Gastroesophageal sphincter (tissue), 4 donors: Measurements from ENCODE around the gene REEP6. TPM values are rescaled to one million over a fixed set of nuclear protein-coding genes. Genes with fewer than 3 reads are reported as not detected.

ENCODE experiments used
- ATAC-seq: fragments of 150-250 bp; one replicate; pipeline ENCODE4 v1.9.1; 2016; ENCODE audit warnings: mild to moderate bottlenecking, moderate library complexity
- H3K27ac ChIP-seq, 4 donors: fragments of 200-600 bp; sonication (generic) in 3 of 4; 1 replicate in 3 of 4; 2 replicates in 1 of 4; pipeline ENCODE4 v1.5.1; 2016 to 2019
- H3K27me3 ChIP-seq: fragments of 200-600 bp; sonication (generic); one replicate; pipeline ENCODE4 v1.5.1; 2019
- H3K36me3 ChIP-seq, 2 donors: fragments of 200-600 bp; sonication (generic); one replicate each; pipeline ENCODE4 v1.5.1; 2019; ENCODE audit warnings: control low read depth in 1 of 2
- H3K4me1 ChIP-seq, 3 donors: fragments of 200-600 bp; sonication (generic); 1 replicate in 2 of 3; 2 replicates in 1 of 3; pipeline ENCODE4 v1.5.1; 2016 to 2019; ENCODE audit warnings: control low read depth in 2 of 3
- H3K4me3 ChIP-seq, 2 donors: fragments of 200-600 bp; sonication (generic); one replicate each; pipeline ENCODE4 v1.5.1; 2019; ENCODE audit warnings: mild to moderate bottlenecking in 1 of 2, moderate library complexity in 1 of 2
- H3K9me3 ChIP-seq, 3 donors: fragments of 200-600 bp; sonication (generic); one replicate each; pipeline ENCODE4 v1.5.1; 2017 to 2019; ENCODE audit warnings: control low read depth in 2 of 3
- EP300 ChIP-seq: sonication (generic); formaldehyde crosslinking; IDR thresholded peaks from one replicate; pipeline ENCODE4 v1.6.1; 2017; ENCODE audit warnings: antibody characterized with exemption, mild to moderate bottlenecking
- POLR2A ChIP-seq, 2 donors: fragments of 450-650 bp; IDR thresholded peaks; one replicate each; pipeline ENCODE4 v1.6.1; 2017; ENCODE audit warnings: antibody characterized with exemption in 2 of 2, mild to moderate bottlenecking in 2 of 2, moderate library complexity in 1 of 2
- POLR2AphosphoS5 ChIP-seq: sonication (generic); formaldehyde crosslinking; IDR thresholded peaks from one replicate; pipeline ENCODE4 v1.6.1; 2017; ENCODE audit warnings: antibody characterized with exemption
- WGBS, 2 donors: methylation state at CpG; one replicate each; pipeline ENCODE4 v1.1.5; 2018; ENCODE audit warnings: low coverage in 1 of 2; 5-methylcytosine and 5-hydroxymethylcytosine counted together
- total RNA-seq, 4 donors: library from RNA; depleted of rRNA; stranded (reverse); fragments of >200 nt; gene quantifications; one replicate each; pipeline ENCODE4 v1.1.0, GENCODE V29; 2016
- TF ChIP-seq, protein P1 (sequence below), 4 experiments: fragments of 200-600 bp in 2 of 4; fragments of 450-650 bp in 2 of 4; sonication (generic) in 1 of 4; IDR thresholded peaks; one replicate each; pipeline ENCODE4 v1.5.1; 2017 to 2019; ENCODE audit warnings: antibody characterized with exemption in 4 of 4, mild to moderate bottlenecking in 2 of 4, moderate library complexity in 2 of 4

REEP6 gene
- total RNA-seq, 4 donors from 2014 or later: 0.32 to 0.96 (median 0.40) TPM; not detected in 1

DNA sequence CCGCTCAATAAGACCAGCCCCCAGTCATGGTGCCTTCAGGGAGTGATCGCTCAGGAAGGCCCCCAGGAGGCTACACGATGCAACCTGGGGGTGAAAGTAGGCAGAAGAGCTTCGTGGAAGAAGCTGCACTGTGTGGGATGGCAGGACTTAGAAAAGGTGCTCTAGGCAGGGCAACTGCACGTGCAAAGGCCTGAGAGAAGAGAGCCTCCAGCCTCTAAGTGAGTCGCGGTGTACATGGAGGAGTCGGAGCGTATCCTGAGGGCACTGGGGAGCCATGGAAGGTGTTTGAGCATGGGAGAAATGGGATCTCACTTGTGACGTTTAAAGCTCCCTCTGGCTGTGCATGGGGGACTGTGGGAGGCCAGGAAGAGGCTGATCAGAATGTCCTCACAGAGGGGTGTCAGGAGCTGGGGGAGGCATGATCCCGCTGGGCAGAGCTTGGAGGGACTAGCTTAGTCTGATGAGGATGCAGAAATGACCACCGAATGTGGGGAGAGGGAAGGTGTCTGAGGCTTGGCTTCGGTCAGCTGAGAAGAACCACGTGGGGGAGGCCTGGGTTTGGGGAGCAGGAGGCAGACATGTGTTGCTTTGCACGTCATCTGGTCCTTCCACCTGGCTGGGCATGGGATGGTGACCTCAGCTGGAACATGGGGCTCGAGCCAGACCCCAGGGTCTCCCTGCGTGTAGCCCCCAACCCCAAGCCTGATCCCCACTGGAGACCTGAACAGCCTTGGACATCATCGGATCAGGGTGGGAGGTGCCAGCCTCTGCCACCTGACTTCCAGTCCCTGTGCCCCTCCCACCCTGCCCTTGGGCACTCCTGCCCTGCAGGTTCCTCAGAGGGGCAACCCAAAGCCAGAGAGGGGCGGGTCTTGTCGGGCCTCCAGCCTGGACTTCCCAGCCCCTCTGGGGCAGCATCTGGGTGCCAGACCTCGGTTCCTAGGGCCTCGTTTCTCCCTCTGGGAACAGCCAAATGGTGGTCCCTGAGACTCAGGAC is 39.9 kb upstream of the REEP6 start:
- ATAC-seq: no peak
- no peak overlapping the region for H3K4me3 ChIP-seq
- peaks cover 0 to 64% (median 22%) of the 10 kb centered on the region in 3 donors for H3K4me1 ChIP-seq
- no peak overlapping the region for H3K27ac ChIP-seq
- TF ChIP-seq EP300: no peak
- TF ChIP-seq POLR2A (IDR thresholded peaks at IDR 0.05): no peak
- H3K9me3 ChIP-seq: no peaks in the 10 kb centered on the region
- 48 to 53% methylated on average over 3 to 12 of the region's 22 CpGs for WGBS, 2 donors
- no peaks in the 10 kb centered on the region for H3K36me3 ChIP-seq
- peaks cover 100% of the 10 kb centered on the region for H3K27me3 ChIP-seq

DNA sequence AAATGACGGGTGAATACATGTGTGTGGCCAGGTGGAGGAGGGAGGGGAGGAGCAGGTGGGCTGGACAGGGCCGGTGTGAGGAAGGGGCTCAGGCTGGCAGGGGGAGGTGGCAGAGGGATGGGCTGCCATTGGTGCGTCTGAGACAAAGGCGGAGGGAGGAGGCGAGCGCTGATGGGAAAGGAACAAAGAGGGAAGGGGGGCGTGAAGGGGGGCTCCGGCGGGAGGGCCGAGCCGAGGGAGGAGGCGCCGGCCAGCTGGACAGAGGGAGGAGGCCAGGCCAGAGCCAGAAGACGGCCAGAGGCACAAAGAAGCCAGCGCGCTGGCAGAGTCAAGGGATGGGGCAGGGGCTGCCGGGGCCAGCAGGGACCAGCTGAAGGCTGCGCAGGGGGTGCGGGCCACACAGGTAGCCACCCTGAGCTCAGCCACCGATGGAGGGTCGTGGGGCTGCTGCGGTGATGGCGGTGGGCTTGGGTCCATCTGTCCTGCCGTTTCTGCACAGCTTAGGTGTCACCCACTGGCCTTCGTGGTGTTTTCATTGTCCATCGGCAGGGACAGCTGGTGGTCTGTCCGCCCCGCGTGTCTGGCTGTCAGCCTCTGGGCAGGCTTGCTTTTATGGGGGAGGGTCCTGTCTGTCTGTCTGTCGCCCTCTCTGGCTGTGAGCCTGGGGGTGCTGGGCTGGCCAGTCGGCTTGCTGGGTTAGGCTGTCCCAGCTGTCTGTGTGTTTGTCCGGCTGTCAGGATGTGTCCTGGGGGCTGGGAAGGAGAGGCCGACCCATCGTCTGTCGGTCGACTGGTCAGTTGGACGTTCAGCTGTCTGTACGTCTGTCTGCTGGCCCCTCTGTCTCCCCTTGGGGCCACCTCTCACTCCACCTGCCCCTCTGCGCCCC is 38.8 kb upstream of the REEP6 start:
- TF ChIP-seq EP300 (no peak), POLR2AphosphoS5 (no peak), POLR2A (IDR thresholded peaks at IDR 0.05) (no peak)
- TF ChIP-seq, protein P1, sequence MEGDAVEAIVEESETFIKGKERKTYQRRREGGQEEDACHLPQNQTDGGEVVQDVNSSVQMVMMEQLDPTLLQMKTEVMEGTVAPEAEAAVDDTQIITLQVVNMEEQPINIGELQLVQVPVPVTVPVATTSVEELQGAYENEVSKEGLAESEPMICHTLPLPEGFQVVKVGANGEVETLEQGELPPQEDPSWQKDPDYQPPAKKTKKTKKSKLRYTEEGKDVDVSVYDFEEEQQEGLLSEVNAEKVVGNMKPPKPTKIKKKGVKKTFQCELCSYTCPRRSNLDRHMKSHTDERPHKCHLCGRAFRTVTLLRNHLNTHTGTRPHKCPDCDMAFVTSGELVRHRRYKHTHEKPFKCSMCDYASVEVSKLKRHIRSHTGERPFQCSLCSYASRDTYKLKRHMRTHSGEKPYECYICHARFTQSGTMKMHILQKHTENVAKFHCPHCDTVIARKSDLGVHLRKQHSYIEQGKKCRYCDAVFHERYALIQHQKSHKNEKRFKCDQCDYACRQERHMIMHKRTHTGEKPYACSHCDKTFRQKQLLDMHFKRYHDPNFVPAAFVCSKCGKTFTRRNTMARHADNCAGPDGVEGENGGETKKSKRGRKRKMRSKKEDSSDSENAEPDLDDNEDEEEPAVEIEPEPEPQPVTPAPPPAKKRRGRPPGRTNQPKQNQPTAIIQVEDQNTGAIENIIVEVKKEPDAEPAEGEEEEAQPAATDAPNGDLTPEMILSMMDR (IDR thresholded peaks at IDR 0.05): no peak
- H3K9me3 ChIP-seq: no peaks in the 10 kb centered on the region
- no peak for ATAC-seq
- no peaks in the 10 kb centered on the region for H3K36me3 ChIP-seq
- peaks cover 100% of the 10 kb centered on the region for H3K27me3 ChIP-seq
- WGBS, 2 donors: 0 to 9% methylated on average over 4 to 18 of the region's 39 CpGs
- H3K27ac ChIP-seq: no peak overlapping the region
- peaks cover 0 to 64% (median 14%) of the 10 kb centered on the region in 3 donors for H3K4me1 ChIP-seq
- H3K4me3 ChIP-seq: no peak overlapping the region

DNA sequence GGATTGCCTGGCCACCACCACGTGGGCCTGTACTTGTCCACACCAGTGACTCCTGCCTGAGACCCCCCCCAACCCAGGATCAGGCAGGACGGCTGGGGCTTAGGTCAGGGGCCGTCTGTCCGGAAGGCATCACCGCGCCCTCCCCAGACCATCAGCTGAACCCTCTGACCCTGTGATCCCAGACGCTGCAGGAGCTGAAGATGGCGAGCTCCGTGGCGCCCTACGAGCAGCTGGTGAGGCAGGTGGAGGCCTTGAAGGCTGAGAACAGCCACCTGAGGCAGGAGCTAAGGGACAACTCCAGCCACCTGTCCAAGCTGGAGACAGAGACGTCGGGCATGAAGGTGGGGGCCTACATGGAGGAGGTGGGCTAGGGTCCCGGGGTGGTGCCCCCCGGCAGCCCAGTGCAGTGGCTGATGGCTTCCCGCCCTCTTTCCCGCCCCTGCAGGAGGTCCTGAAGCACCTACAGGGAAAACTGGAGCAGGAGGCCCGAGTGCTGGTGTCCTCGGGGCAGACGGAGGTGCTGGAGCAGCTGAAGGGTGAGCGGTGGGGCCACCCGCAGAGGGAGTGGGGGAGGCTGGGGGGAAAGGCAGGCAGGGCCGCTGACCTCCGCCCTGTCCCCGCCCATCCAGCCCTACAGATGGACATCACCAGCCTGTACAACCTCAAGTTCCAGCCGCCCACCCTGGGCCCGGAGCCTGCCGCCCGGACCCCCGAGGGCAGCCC is 38.0 kb upstream of the REEP6 start:
- no peak for ATAC-seq
- Histone ChIP-seq H3K4me1 (peaks cover 0 to 65% (median 14%) of the 10 kb centered on the region in 3 donors), H3K4me3 (no peak overlapping the region), H3K36me3 (no peaks in the 10 kb centered on the region), H3K27ac (peak overlapping the region in 1 of 4 donors; percentile 38), H3K27me3 (peaks cover 100% of the 10 kb centered on the region), H3K9me3 (no peaks in the 10 kb centered on the region)
- no CpG with 5 or more reads among the region's 30 CpGs for WGBS, 2 donors
- TF ChIP-seq, protein P1 (IDR thresholded peaks at IDR 0.05): no peak
- TF ChIP-seq EP300: no peak

DNA sequence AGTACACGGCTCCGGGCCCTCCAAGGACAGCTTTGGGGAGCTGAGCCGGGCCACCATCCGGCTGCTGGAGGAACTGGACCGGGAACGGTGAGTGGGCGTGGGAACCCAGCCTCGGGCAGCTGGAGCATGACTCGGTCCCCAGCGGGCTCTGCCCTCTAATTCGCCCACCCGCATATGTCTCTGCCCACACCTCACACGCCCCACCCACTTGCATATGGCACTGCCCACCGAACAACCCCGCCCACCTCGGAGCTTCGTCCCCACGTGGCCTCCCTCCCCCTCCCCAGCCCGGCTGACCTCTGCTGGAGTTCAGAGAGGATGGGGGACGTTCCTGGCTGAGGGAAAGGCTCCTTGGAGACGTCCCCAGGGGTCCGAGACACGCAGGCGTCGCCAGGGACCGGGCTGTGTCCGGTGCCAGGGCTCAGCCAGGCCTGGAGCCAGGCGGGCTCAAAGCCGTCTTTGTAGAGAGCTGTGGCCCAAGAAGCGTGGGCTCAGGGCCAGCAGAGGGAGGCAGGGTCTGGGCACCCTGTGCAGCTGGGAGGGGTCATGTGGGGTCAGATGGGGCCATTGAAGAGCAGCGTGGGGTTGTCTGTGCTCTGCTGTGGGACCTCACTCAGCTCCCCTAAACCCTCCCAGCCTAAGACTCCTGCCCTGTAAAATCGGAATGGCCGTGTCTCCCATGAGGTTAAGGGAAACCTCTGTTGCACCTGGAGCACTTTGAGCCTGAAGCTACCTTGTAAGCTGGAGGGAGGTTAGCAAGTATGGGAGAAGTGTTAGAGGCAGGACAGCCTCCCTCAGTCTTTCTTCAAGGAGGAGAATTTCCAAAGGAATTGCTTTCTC is 37.2 kb upstream of the REEP6 start:
- peak overlapping the region in 1 of 4 donors; percentile 38 for H3K27ac ChIP-seq
- 29 to 60% methylated on average over 5 to 10 of the region's 33 CpGs for WGBS, 2 donors
- H3K9me3 ChIP-seq: no peaks in the 10 kb centered on the region
- peaks cover 98% of the 10 kb centered on the region for H3K27me3 ChIP-seq
- peak; percentile 34 for ATAC-seq
- TF ChIP-seq POLR2AphosphoS5 (no peak), POLR2A (IDR thresholded peaks at IDR 0.05) (no peak), EP300 (no peak)
- TF ChIP-seq, protein P1 (IDR thresholded peaks at IDR 0.05): no peak
- H3K4me3 ChIP-seq: no peak overlapping the region
- H3K4me1 ChIP-seq: peaks cover 0 to 65% (median 14%) of the 10 kb centered on the region in 3 donors
- H3K36me3 ChIP-seq: no peaks in the 10 kb centered on the region
